GM12874 (cell line): Measurements from ENCODE around the gene ZNRF2.

Experiments used
- CTCF ChIP-seq: IDR thresholded peaks from 2 replicates; pipeline ENCODE4 v1.5.1; 2011; ENCODE audit warnings: low read depth, mild to moderate bottlenecking, control low read depth, low read length, moderate library complexity; ENCODE audit not compliant: insufficient read depth

Gene ZNRF2

GRCh38 chr7:30282735-30283134, 1.7 kb upstream of the ZNRF2 start:
- no peak for TF ChIP-seq CTCF

- no peak for TF ChIP-seq CTCF
These were observed 704 bp downstream of the ZNRF2 start for GRCh38 chr7:30285067-30285535.

DNA sequence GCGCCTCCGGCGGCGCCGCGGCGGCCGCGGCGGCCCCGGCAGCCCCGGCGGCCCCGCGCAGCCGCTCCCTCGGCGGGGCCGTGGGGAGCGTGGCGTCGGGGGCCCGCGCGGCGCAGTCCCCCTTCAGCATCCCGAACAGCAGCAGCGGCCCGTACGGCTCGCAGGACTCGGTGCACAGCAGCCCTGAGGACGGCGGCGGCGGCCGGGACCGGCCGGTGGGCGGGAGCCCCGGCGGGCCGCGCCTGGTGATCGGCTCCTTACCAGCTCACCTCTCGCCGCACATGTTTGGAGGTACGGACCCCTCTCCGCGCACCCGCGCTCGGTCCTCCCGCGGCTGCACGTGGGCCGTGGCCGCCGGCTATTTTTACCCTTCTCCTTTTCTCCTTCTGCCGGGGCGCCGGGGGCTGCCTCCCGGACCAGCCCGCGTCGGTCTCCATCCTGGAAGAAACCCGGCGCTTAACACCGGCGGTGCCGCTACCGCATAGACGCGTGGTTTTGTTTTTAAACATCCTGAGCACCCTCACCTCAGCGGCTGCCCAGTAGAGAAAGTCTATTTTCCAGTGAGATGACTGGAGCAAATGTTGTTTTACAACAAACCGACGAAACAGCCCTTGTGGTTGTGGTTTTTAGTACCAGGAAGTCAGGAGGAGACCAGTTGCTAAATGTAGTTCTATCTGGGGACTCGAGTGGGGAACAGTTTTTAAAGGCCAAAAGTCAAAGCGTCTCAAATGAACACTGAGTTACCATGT, 1.3 kb downstream of the ZNRF2 start:
- TF ChIP-seq CTCF = no peak

DNA sequence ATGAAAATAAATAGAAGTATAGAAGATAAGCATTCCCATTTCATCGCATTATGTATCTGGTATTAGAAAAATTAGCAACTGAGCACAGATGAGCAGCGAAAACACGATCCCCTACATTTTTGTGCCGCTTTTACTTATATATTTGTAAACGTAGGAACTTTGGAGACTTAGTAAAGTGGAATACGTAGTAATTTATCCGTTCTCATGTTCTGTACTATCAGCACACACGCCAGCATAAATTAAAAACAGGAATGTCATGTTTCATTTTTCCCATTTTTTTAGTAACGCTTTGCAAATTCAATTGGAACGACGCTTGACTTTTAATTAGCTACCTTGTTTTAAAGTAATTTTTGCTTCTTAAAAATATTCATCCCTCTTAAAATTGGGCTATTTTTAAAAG, 2.4 kb downstream of the ZNRF2 start:
- no peak for TF ChIP-seq CTCF

GRCh38 chr7:30301751-30302150, 17.4 kb downstream of the ZNRF2 start:
- TF ChIP-seq CTCF = no peak

DNA sequence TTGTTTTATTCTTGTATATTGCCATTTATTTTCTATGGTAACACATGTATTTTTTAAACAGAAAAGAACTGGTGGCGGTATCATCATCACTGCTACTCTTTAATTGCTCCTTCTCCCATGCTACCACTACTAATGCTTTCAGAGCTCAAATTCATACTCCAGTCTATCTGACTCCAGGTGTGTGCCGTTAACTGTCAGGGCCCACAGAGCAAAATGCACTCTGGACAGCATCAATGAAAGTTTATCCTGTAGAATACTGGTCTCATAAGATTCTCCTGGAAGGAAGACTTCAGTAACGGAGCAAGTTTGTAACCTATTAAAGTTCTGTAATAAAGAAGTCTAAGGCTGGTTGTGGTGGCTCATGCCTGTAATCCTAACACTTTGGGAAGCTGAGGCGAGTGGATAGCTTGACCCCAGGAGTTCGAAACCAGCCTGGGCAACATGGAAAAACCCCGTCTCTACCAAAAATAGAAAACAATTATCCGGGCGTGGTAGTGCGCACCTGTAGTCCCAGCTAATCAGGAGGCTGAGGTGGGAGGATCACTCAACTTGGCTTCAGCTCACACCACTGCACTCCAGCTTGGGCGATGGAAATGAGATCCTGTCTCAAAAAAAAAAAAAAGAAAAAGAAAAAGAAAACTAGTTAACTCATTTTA, 18.4 kb downstream of the ZNRF2 start:
- TF ChIP-seq CTCF = no peak

GRCh38 chr7:30303312-30304039, 19.1 kb downstream of the ZNRF2 start:
- TF ChIP-seq CTCF = no peak
